Measurements from ENCODE around the gene BTBD10. TPM values are rescaled to one million over a fixed set of nuclear protein-coding genes. Genes with fewer than 3 reads are reported as not detected.
A peak's percentile ranks its signal among the peaks of the same experiment; 100 is the strongest.

BTBD10 gene
- total RNA-seq = 10 to 100 TPM; 25.8 to 34.6 TPM

GRCh38 chr11:13462901-13463778 is at the start of gene BTBD10:
Gene BTBD10, minus strand, starts transcription at chr11:13463222. Its CDS starts 18,098 bp downstream, at chr11:13445124.
- Mint-ChIP-seq H3K27ac (peak within 1 kb of the TSS; percentile 90 to 99), H3K4me1 (ENCODE audit: low read depth in 2 of 2) (peaks cover 34 to 37% of the 10 kb centered on the region in 2 donors), H3K36me3 (no peaks in the 10 kb centered on the region), H3K9me3 (no peaks in the 10 kb centered on the region), H3K27me3 (no peaks in the 10 kb centered on the region), H3K4me3 (peak within 1 kb of the TSS; percentile 97)
- ATAC-seq (peak; percentile 99 to 100), DNase-seq (ENCODE audit: low spot score) (peak; percentile 94)

DNA sequence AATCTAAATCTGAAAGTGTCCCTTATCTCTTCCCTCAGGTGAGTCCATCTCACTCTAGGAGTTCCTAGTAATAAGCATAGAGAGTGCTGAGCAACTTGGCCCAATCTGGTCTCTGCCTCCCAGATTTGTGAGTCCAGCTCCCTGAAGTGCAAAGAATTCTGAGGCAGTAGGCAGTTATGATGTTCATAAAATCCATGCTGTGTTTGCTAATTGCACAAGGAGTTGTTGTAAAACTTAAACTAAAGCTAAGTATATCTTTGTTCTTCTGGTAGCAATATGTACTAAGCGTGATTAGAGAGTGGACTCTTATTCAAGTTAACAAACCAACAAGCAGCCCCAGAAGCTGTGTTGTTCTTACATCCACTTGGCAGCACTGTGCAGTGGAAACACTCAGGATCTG is 40.4 kb upstream of the BTBD10 start:
- Mint-ChIP-seq H3K27me3 (peaks cover 13 to 25% of the 10 kb centered on the region in 2 donors), H3K27ac (no peak overlapping the region), H3K4me1 (ENCODE audit: low read depth in 2 of 2) (no peaks in the 10 kb centered on the region), H3K4me3 (no peak overlapping the region), H3K9me3 (no peaks in the 10 kb centered on the region), H3K36me3 (peaks cover 5% of the 10 kb centered on the region)
- no peak for ATAC-seq
- DNase-seq (ENCODE audit: low spot score) = no peak

DNA sequence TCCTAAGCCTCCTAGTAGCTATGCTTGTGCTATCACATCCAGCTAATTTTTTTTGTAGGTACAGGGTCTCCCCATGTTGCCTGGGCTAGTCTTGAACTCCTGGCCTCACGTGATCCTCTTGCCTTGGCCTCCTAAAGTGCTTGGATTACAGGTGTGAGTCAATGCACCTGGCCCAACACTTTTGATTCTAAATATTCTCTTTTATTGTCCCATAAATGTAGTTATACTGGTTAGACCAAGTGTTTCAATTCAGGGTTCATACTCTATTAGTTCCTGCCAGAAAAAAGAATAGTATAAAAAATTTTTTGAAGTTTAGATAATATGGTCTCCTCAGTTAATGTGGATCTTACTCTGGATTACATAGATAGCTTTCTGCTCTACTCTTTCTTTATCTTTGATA is 39.5 kb upstream of the BTBD10 start:
- Mint-ChIP-seq H3K4me1 (ENCODE audit: low read depth in 2 of 2) (no peaks in the 10 kb centered on the region), H3K27ac (no peak overlapping the region), H3K9me3 (no peaks in the 10 kb centered on the region), H3K27me3 (peaks cover 16 to 30% of the 10 kb centered on the region in 2 donors), H3K36me3 (peaks cover 5% of the 10 kb centered on the region), H3K4me3 (no peak overlapping the region)
- ATAC-seq (no peak), DNase-seq (ENCODE audit: low spot score) (no peak)

DNA sequence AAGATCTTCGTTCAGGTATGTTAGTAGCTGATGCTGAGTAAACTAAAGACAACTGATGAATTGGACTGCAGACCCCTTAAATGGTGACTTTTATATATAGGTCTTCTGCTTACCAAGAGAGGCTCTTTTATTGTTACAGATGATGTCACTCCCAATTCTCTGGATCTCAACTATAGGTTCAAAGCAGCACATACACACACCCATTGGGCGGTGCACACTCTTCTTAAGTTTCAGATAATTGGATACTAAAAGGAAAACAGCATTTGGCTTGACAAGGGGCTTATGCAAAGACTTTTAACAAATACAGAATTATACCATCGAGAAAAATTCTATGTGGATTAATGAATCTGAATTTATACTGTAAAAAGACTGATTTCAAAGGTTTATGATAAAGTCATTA is 32.9 kb upstream of the BTBD10 start, which contains the start of gene PTH:
TSS of gene PTH (minus strand) at position 69 of the 400 bp plus-strand sequence. CDS start 3,142 bp downstream, outside the sequence.
- no peak within 1 kb of the TSS for H3K27ac Mint-ChIP-seq
- H3K9me3 Mint-ChIP-seq = no peaks in the 10 kb centered on the region
- ATAC-seq (no peak), DNase-seq (ENCODE audit: low spot score) (no peak)
- peaks cover 20 to 45% of the 10 kb centered on the region in 2 donors for H3K27me3 Mint-ChIP-seq
- no peaks in the 10 kb centered on the region for H3K4me1 Mint-ChIP-seq (ENCODE audit: low read depth in 2 of 2)
- H3K4me3 Mint-ChIP-seq = no peak within 1 kb of the TSS
- H3K36me3 Mint-ChIP-seq = peaks cover 5% of the 10 kb centered on the region

DNA sequence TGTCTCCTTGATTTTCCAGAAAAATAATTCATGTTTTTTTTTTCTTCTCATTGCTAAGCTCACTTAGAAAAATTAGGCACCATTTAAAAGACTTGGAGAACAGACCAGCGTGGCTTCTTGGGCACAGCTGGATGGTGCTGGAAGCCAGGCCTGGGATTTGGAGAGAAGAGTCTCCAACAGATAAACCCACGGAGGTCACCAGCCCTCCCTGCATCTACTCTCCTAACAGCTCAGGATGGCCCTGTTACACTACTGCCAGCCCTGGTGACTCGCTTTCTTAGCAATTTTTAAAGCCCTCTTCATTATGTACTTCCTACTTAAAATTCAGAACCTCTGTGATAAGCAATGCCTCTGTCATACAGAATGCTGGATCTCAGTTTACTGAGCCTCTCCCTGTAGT is 31.0 kb upstream of the BTBD10 start:
- no peak overlapping the region for H3K27ac Mint-ChIP-seq
- peaks cover under 1% of the 10 kb centered on the region for H3K36me3 Mint-ChIP-seq
- peaks cover 14 to 32% of the 10 kb centered on the region in 2 donors for H3K27me3 Mint-ChIP-seq
- no peak overlapping the region for H3K4me3 Mint-ChIP-seq
- H3K4me1 Mint-ChIP-seq (ENCODE audit: low read depth in 2 of 2) = no peaks in the 10 kb centered on the region
- DNase-seq (ENCODE audit: low spot score) (no peak), ATAC-seq (no peak)
- no peaks in the 10 kb centered on the region for H3K9me3 Mint-ChIP-seq

DNA sequence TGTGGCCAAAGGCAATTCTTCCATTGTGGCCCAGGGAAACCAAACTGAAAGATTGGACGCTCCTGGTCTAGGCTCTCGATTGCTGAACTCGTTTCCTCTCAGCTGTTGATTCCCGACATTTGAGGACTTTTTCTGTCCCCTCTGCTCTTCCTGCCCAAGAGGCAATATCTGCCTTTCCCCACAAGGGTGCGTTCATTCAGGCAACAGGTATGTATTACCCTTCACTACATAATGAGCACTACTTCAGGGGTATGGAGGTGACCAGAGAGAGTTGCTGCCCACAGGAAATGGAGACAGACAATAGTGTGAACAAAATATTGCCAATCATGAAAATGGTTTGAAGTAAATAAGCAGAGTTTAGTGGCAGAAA is 24.6 kb upstream of the BTBD10 start:
- peaks cover 0 to 4% of the 10 kb centered on the region in 2 donors for H3K27me3 Mint-ChIP-seq
- DNase-seq (ENCODE audit: low spot score) = no peak
- no peak overlapping the region for H3K27ac Mint-ChIP-seq
- peak overlapping the region; percentile 31 for H3K4me3 Mint-ChIP-seq
- peak in 1 of 2 donors; percentile 52 for ATAC-seq
- H3K4me1 Mint-ChIP-seq (ENCODE audit: low read depth in 2 of 2) = peaks cover 7% of the 10 kb centered on the region in 2 donors
- H3K9me3 Mint-ChIP-seq = peaks cover 2% of the 10 kb centered on the region
- H3K36me3 Mint-ChIP-seq = peaks cover 5% of the 10 kb centered on the region

GRCh38 chr11:13486926-13487660 is 24.1 kb upstream of the BTBD10 start:
- Mint-ChIP-seq H3K4me1 (ENCODE audit: low read depth in 2 of 2) (peaks cover 7% of the 10 kb centered on the region in 2 donors), H3K9me3 (peaks cover 2% of the 10 kb centered on the region), H3K4me3 (peak overlapping the region; percentile 31), H3K27me3 (peaks cover under 1 to 7% of the 10 kb centered on the region in 2 donors), H3K36me3 (peaks cover 7% of the 10 kb centered on the region), H3K27ac (no peak overlapping the region)
- ATAC-seq (peak; percentile 79 to 82), DNase-seq (ENCODE audit: low spot score) (peak; percentile 75)

DNA sequence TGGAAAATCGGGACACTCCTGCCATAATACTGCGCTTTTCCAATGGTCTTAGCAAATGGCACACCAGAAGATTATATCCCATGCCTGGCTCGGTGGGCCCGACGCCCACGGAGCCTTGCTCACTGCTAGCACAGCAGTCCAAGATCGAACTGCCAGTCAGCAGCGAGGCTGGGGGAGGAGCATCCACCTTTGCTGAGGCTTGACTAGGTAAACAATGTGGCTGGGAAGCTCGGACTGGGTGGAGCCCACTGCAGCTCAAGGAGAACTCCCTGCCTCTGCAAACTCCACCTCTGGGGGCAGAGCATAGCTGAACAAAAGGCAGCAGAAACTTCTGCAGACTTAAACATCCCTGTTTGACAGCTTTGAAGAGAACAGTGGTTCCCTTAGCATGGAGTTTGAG is 17.2 kb upstream of the BTBD10 start:
- Mint-ChIP-seq H3K27me3 (peaks cover 4 to 25% of the 10 kb centered on the region in 2 donors), H3K36me3 (peaks cover 10% of the 10 kb centered on the region), H3K4me1 (ENCODE audit: low read depth in 2 of 2) (no peaks in the 10 kb centered on the region), H3K27ac (no peak overlapping the region), H3K9me3 (peaks cover 2% of the 10 kb centered on the region), H3K4me3 (no peak overlapping the region)
- ATAC-seq (no peak), DNase-seq (ENCODE audit: low spot score) (no peak)

DNA sequence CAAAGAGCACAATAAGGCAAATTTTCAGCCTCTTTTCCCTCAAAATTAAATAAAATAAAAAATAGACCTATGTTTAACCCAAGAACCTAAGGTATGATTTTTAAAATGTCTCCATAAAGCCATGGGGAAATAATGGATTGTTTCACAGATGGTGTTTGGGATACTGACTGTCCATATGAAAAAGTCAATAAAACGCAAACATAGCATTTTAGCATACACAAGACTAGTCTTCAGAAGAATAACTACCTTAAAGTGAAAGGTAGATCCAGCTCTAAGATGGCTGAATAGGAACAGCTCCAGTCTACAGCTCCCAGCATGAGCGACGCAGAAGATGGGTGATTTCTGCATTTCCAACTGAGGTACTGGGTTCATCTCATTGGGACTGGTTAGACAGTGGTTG is 16.7 kb upstream of the BTBD10 start:
- no peak for DNase-seq (ENCODE audit: low spot score)
- H3K27me3 Mint-ChIP-seq = peaks cover 8 to 27% of the 10 kb centered on the region in 2 donors
- peaks cover 2% of the 10 kb centered on the region for H3K9me3 Mint-ChIP-seq
- ATAC-seq = no peak
- H3K4me1 Mint-ChIP-seq (ENCODE audit: low read depth in 2 of 2) = no peaks in the 10 kb centered on the region
- no peak overlapping the region for H3K4me3 Mint-ChIP-seq
- peaks cover 10% of the 10 kb centered on the region for H3K36me3 Mint-ChIP-seq
- no peak overlapping the region for H3K27ac Mint-ChIP-seq

DNA sequence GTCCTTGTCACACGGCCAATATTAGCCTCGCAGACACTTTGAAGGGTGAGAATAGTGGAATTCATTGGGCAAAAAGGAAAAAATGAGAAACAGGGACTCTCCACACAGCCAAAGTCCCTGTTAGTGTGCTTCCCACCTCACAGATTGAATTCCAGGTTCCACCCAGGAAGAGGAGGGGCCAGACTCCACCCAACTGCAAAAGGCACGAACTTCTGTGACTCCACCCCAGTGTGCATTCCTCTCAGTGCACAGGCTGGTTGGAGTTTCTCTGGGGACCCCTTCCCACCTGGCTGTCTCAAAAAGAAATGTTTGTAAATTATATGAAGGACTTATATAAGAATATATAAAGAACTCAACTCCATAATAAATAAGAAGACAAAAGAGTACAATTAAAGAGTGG is 12.1 kb upstream of the BTBD10 start:
- Mint-ChIP-seq H3K9me3 (no peaks in the 10 kb centered on the region), H3K4me3 (no peak overlapping the region), H3K36me3 (no peaks in the 10 kb centered on the region), H3K4me1 (ENCODE audit: low read depth in 2 of 2) (no peaks in the 10 kb centered on the region), H3K27ac (no peak overlapping the region), H3K27me3 (peaks cover 12 to 13% of the 10 kb centered on the region in 2 donors)
- DNase-seq (ENCODE audit: low spot score) = no peak
- ATAC-seq = no peak

DNA sequence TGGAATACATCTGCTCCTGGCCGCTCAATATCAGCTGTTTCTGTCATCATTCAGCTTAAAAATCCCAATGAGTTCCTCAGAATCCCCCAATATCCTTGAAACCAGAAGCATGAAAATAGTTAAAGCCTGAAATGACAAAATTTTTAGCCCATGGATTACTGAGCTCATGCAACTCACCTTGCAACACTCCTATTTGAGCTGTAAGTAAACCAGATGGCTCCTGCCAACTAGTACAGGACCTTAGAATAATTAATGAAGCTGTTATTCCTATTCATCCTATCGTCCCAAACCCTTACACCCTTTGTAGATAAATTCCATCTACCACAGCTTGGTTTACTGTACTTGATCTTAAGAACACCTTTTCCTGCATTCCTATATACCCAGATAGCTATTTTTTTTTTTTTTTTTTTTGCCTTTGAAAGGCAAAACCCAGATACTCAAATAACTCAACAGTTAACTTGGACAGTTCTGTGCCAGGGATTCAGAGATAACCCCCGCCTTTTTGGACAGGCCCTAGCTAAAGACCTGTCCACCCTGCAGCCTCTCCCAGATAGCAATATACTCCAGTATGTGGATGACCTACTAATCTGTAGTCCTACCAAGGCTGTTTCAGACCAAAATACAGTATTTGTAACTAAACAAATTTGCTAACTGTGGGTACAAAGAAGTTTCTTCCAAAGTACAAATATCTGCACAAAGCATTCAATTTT is 10.1 kb upstream of the BTBD10 start:
- no peak overlapping the region for H3K27ac Mint-ChIP-seq
- peaks cover 8 to 15% of the 10 kb centered on the region in 2 donors for H3K27me3 Mint-ChIP-seq
- H3K4me3 Mint-ChIP-seq = no peak overlapping the region
- ATAC-seq (no peak), DNase-seq (ENCODE audit: low spot score) (no peak)
- H3K9me3 Mint-ChIP-seq = no peaks in the 10 kb centered on the region
- H3K4me1 Mint-ChIP-seq (ENCODE audit: low read depth in 2 of 2) = no peaks in the 10 kb centered on the region
- H3K36me3 Mint-ChIP-seq = no peaks in the 10 kb centered on the region

DNA sequence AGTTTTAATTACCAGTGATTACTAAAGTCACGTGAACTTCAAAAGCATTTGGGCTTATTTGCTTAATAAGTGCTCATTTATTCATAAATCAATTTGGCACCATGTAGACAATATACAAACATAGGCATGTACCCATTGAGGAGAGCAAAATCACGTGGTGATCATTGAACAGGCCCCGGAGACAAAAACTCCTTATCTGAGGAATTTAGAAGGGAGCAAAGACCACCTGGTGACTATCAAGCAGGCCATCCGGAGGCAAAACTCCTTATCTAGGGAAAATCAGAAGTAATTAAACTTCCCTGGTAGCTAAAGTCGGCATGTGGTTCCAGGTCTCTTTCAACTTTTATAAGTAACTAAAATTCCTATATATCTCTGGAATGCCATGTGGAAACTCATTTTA is 5.7 kb upstream of the BTBD10 start:
- H3K4me1 Mint-ChIP-seq (ENCODE audit: low read depth in 2 of 2) = peaks cover 4 to 6% of the 10 kb centered on the region in 2 donors
- DNase-seq (ENCODE audit: low spot score) (no peak), ATAC-seq (no peak)
- H3K4me3 Mint-ChIP-seq = no peak overlapping the region
- no peaks in the 10 kb centered on the region for H3K36me3 Mint-ChIP-seq
- H3K9me3 Mint-ChIP-seq = no peaks in the 10 kb centered on the region
- H3K27ac Mint-ChIP-seq = no peak overlapping the region
- peaks cover 4 to 7% of the 10 kb centered on the region in 2 donors for H3K27me3 Mint-ChIP-seq

DNA sequence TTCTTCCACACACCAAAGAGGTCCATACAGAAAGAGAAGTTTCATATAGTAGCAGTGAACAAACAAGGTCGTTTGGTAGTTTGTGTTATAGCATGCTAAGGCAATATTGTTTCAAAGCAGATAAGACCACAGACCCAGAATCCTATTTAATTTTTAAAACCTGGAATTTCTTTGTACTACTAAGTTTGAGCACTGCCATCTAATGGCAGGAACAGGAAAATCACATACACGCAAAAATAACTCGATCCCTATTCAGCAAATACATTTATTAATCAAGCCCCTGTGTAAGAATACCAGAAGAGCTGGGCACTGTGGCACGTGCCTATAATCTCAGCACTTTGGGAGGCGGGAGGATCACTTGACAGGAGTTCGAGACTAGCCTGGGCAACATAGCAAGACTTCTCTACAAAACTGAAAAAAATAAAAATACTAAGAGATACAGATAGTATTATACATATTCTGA is 2.9 kb upstream of the BTBD10 start:
- peaks cover 21 to 25% of the 10 kb centered on the region in 2 donors for H3K4me1 Mint-ChIP-seq (ENCODE audit: low read depth in 2 of 2)
- DNase-seq (ENCODE audit: low spot score) = no peak
- H3K27me3 Mint-ChIP-seq = peaks cover 4 to 7% of the 10 kb centered on the region in 2 donors
- H3K9me3 Mint-ChIP-seq = no peaks in the 10 kb centered on the region
- no peak overlapping the region for H3K4me3 Mint-ChIP-seq
- no peaks in the 10 kb centered on the region for H3K36me3 Mint-ChIP-seq
- ATAC-seq = no peak
- peak overlapping the region in 1 of 2 donors; percentile 76 for H3K27ac Mint-ChIP-seq

All from natural killer cell treated with Interleukin-12 subunit alpha and Interleukin-12 subunit beta and Interleukin-15 and Interleukin-18, amount 100 ng/mL, for 72 hours (primary cell).